Left ventricle myocardium inferior (tissue), 1 donor: ENCODE results near the gene AMBRA1. TPM values are rescaled to one million over a fixed set of nuclear protein-coding genes. Genes with fewer than 3 reads are reported as not detected.
A peak's percentile ranks its signal among the peaks of the same experiment; 100 is the strongest.

Experiments
- DNase-seq: peaks from one replicate; pipeline ENCODE4 v3.0.0-alpha.2; 2020
- H3K27ac ChIP-seq: fragments of 200-600 bp; replicated peaks from 2 replicates; pipeline ENCODE4 v1.8.0; 2021
- H3K27me3 ChIP-seq: fragments of 200-600 bp; 2 replicates; pipeline ENCODE4 v1.8.0; 2021; ENCODE audit warnings: low read depth
- H3K36me3 ChIP-seq: fragments of 200-600 bp; 2 replicates; pipeline ENCODE4 v1.8.0; 2021
- H3K4me1 ChIP-seq: fragments of 200-600 bp; 2 replicates; pipeline ENCODE4 v1.8.0; 2021
- H3K4me3 ChIP-seq: fragments of 200-600 bp; 2 replicates; pipeline ENCODE4 v1.8.0; 2021; ENCODE audit warnings: mild to moderate bottlenecking, moderate library complexity
- H3K9me3 ChIP-seq: fragments of 200-600 bp; replicated peaks from 2 replicates; pipeline ENCODE4 v1.8.0; 2021
- intact Hi-C: fragments of 100-400 bp; cut with micrococcal nuclease; formaldehyde crosslinking; loops from one replicate; pipeline ENCODE4 v1.11.0; 2022
- total RNA-seq: library from RNA; stranded (reverse); fragmentation: NEBNext Ultra II Directional; extraction: Animal tissue kit (Norgen Biotek cat#: 25700); gene quantifications from one replicate; pipeline ENCODE4 v1.2.1, GENCODE V29; 2021
- TF ChIP-seq, protein P1 (sequence below): fragments of 200-600 bp; IDR thresholded peaks from 2 replicates; pipeline ENCODE4 v1.8.0; 2021; ENCODE audit warnings: antibody characterized with exemption, mild to moderate bottlenecking, borderline replicate concordance
- donor health status: DM: no; HTN: yes; CAD: no; lungs with severe emphysema.

AMBRA1 gene
- total RNA-seq, 1 donor from 2014 or later: 14.2 TPM

DNA sequence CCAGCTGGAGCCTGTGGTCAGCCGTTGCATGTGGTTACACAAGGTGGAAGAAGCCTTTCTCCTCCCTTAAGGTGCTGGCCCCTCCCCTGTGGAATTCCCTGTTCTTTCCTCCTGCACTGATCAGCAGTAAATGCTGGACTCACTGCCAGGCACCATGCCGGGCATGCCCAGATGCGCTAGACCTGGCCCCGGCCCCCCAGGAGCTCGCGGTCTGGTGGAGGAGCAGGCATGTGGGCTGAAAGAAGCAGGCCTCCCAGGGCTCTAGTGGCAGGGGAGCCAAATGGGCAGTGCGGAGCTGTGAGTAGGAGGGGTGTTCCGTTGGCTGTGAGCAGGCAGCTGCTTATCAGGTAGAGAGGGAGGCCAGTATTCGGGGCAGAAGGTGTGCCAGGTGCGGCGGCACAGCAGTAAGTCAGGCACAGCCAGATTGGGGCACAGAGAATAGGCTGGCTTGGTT, 236.3 kb downstream of the AMBRA1 start:
- Histone ChIP-seq H3K27ac (peak overlapping the region; percentile 42), H3K9me3 (no peaks in the 10 kb centered on the region), H3K4me1 (peaks cover 57% of the 10 kb centered on the region), H3K36me3 (peaks cover 6% of the 10 kb centered on the region), H3K27me3 (no peaks in the 10 kb centered on the region), H3K4me3 (no peak overlapping the region)
- no peak for DNase-seq
- intact Hi-C loops: no loop called here
- TF ChIP-seq, protein P1, sequence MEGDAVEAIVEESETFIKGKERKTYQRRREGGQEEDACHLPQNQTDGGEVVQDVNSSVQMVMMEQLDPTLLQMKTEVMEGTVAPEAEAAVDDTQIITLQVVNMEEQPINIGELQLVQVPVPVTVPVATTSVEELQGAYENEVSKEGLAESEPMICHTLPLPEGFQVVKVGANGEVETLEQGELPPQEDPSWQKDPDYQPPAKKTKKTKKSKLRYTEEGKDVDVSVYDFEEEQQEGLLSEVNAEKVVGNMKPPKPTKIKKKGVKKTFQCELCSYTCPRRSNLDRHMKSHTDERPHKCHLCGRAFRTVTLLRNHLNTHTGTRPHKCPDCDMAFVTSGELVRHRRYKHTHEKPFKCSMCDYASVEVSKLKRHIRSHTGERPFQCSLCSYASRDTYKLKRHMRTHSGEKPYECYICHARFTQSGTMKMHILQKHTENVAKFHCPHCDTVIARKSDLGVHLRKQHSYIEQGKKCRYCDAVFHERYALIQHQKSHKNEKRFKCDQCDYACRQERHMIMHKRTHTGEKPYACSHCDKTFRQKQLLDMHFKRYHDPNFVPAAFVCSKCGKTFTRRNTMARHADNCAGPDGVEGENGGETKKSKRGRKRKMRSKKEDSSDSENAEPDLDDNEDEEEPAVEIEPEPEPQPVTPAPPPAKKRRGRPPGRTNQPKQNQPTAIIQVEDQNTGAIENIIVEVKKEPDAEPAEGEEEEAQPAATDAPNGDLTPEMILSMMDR: no peak

DNA sequence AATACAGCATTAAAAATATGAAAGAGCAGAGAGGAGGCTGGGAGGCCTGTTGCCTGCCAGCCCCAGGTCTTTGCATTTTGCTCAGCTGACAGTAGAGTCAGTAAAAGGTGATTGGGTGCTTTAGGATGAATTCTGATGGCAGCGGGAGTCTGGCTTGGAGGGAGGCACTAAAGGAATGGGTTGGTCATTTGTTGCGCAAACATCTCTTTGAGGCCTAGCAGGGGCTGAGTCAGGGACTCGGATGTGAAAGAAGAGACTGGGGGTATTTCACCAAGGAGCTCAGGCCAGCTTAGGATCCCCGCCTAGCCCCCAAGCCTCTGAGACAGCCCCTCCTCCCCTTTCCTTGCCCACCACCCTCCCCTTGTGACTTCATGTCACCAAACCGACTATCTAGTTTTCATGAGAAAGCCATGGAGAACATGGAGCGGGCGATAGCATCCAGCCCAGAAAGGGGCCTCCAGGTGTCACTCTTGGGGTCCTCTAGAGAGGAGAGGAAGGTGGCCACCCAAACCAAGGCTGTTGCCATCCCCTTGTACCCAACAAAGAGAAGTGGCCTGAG, 236.8 kb downstream of the AMBRA1 start:
- Histone ChIP-seq H3K4me3 (no peak overlapping the region), H3K27ac (peak overlapping the region; percentile 42), H3K27me3 (no peaks in the 10 kb centered on the region), H3K36me3 (peaks cover 6% of the 10 kb centered on the region), H3K4me1 (peaks cover 57% of the 10 kb centered on the region), H3K9me3 (no peaks in the 10 kb centered on the region)
- TF ChIP-seq, protein P1: no peak
- intact Hi-C loops: no loop called here
- no peak for DNase-seq

DNA sequence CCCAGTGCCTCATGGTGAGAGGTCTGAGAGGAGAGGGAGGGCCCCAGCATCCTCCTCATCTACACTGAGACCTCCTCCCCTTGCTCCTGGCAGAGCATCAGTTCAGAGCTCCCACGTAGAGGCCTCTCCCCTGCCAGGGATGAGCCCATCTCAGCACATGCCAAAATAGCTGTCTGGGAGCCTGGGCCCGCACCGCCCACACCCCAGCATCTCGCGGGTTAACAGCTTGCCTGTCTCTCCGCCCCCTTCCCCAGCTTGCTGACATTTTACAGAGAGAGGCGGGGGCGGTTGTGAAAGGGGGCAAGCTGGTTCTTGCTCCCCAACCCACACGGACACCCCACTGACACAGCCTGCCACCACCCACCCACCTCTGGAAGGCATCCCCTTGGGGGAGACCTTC, 240.1 kb downstream of the AMBRA1 start:
- peak overlapping the region; percentile 1 for H3K27ac ChIP-seq

DNA sequence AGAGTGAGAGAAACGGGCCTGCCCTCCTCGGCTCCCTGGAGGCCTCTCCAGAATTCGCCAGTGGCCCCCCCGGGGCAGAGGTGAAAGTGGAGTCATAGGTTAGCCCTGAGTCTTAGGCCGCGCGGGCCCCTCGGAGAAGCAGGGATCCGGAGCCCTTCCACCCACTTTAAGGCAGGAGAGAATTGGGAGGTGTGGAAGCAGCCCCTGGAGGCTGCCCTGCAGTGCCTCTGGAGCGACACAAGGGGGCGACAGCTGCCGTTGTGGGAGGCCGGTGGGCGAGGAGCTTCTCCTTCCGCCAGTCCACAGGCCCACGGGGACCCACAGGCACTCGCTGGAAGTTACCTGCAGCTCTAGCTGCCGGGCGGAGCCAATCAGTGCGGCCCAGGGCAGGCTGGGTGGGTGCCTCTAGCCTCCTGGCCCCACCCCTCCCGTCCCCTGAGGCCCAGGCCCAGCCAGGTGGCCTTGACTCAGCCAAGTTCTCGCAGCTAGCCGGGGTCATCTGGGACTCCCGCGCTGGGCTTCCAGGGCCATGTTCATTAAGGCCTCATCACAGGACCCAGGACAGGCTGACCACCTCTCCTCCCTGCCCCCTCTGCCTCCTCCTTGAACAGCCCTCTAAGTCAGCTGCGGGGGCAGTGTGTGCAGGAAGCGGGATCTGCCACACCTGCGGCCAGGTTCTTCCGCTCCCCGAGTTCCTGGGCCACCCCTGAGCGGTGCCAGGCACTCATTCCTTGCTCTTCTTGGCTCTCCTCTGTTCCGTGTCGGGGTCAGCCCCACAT, 241.6 kb downstream of the AMBRA1 start:
- Histone ChIP-seq H3K36me3 (peaks cover 6% of the 10 kb centered on the region), H3K27me3 (no peaks in the 10 kb centered on the region), H3K4me3 (peak overlapping the region; percentile 37), H3K27ac (peak overlapping the region; percentile 77), H3K9me3 (no peaks in the 10 kb centered on the region), H3K4me1 (peaks cover 68% of the 10 kb centered on the region)
- intact Hi-C loops: no loop called here
- DNase-seq: no peak
- TF ChIP-seq, protein P1: peak; percentile 95

More for the DNA sequence above, 240.1 kb downstream of the AMBRA1 start:
- no peak for DNase-seq
- Histone ChIP-seq H3K9me3 (no peaks in the 10 kb centered on the region), H3K4me1 (peaks cover 67% of the 10 kb centered on the region), H3K27me3 (no peaks in the 10 kb centered on the region), H3K36me3 (peaks cover 6% of the 10 kb centered on the region), H3K4me3 (no peak overlapping the region)
- intact Hi-C loops: no loop called here
- TF ChIP-seq, protein P1: no peak

DNA sequence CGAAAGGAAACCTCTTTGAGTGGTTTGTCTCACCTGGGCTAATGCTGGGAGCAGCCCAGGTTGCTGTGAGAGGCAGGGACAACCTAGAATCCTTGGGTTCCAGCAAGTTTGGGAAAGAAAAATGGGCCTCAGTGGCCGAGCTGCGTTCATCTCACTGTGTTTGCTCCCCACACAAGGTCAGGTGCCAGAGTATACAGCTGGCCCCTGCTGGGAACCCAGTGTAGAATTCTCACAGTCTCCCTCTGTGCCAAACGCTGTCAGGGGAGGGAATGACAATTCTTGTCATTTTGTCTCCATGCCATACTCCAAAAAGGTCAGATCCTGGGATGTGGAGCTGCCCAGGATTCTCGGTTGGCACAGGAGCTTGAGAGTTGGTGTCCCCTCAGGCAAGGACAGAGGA, 242.2 kb downstream of the AMBRA1 start:
- Histone ChIP-seq H3K9me3 (no peaks in the 10 kb centered on the region), H3K4me3 (peak overlapping the region; percentile 37), H3K36me3 (peaks cover 6% of the 10 kb centered on the region), H3K27me3 (no peaks in the 10 kb centered on the region), H3K27ac (peak overlapping the region; percentile 77), H3K4me1 (peaks cover 66% of the 10 kb centered on the region)
- intact Hi-C loops: no loop called here
- no peak for DNase-seq
- TF ChIP-seq, protein P1: no peak
